ENCODE measurements around the gene ZNF358.

Gene ZNF358

DNA sequence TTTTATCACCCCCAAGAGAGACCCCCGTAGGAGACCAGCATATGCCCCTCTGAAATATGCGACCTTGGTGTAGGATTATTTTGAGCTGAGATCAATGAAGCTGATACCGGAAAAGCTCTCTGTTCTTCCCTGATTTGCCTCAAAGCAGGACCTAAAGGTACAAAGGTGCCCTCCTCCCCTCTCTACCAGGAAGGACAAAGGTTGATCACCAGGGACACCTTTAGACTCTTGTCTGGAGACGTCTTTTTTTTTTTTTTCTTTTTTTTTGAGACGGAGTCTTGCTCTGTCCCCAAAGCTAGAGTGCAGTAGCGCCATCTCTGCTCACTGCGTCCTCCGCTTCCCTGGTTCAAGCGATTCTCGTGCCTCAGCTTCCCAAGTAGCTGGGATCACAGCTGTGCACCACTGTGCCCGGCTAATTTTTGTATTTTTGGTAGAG lies 26.3 kb upstream of the ZNF358 start:
- no peak for DNase-seq

DNA sequence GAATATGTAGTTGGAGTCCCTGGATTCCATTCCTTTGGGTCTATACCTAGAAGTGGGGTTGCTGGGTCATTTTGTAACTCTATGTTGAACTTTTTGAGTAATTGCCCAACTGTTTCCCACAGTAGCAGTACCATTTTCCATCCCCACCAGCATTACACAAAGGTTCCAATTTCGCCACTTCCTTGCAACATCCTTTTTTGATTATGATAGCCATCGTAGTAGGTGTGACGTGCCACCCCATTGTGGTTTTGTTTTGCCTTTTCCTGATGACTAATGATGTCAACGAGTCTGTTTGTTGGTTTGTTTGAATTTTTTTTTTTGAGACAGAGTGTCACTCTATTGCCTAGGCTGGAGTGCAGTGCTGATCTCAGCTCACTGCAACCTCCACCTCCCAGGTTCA lies 23.8 kb upstream of the ZNF358 start:
- DNase-seq: peak; percentile 27 to 67

DNA sequence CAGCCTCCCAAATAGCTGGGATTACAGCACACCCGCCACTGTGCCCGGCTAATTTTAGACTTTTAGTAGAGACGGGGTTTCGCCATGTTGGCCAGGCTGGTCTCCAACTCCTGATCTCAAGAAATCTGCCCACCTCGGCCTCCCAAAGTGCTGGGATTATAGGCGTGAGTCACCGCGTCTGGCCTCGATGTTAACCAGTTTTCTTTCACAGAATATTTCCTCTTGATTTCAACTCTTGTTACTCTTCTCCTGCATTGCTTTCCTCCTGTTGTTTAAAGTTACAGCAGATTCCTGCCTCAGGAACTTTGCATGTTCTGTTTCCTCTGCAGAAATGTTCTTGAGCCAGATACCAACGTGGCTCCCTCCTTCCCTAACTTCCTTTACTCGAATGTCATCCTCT lies 23.3 kb upstream of the ZNF358 start:
- peak in 1 of 2 donors; percentile 67 for DNase-seq

DNA sequence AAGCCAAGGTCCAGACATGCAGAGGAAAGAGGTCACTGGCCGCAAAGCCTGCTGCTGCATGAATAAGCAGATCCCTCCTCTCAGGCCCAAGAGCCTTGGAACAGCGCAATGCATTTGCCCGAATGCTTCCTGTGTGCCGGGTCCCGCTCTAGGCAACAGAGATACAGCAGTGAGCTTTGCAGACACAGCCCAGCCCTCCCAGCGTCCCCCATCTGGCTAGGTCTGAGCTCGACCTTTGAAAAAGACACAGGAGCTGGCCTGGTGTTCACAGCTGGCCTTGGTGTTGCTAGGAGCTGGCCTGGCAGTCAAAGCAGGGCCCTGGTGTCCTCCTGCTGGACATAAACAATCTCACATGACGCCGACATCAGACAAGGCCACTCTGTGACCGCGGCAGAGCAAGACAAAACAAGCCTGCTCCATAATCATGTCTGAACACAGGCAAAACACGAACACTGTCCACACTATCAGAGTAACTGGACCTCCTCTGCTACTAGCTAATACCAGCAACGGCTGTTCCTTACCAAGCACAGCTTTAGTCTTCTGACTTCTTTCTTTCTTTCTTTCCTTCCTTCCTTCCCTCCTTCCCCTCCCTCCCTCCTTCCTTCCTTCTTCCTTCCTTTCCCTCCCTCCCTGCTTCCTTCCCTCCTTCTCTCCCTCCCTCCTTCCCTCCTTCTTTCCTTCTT lies 21.3 kb upstream of the ZNF358 start:
- DNase-seq: no peak

DNA sequence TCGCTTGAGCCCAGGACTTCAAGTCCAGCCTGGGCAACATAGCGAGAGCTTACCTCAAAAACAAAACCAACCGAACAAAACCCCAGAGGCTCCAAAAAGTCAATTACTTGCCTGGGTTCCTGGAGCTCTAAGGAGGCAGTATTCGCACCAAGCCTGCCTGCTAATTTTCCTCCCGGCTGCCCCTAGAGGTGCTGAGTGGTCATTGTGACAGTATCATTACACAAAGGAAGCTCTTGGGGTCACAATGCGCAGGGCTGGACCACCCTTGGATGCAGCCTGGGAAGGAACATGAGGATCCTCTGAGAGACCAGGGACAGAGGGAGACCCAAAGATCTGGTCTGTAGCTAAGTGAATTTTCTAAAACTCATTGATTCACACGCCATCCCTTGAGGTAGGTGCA lies 18.6 kb upstream of the ZNF358 start:
- DNase-seq: no peak

DNA sequence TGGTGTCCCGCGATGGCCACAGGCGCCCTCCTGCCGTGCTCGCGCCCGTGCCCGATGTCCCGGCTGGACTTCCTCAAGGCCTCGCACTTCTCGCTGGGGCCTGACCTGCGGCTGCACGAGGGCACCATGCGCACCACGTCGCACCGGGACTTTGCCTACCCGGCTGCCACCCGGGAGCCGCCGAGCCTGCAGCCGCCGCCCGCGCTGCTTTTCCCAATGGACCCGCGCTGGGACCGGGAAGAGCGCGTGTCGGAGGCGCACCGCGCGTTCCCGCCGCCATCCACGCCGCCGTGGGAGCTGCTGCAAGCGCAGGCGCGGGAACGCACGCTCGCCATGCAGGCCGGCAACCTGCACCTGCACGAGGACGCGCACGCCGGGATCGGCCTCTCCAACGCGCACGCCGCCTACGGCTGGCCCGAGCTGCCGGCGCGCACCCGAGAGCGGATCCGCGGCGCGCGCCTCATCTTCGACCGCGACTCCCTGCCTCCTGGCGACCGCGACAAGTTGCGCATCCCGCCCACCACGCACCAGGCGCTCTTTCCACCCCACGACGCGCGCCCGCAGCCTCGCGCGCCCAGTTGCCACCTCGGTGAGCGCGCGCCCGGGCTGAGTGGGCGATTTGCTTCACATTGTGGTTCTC lies 15.0 kb upstream of the ZNF358 start:
- DNase-seq: no peak

DNA sequence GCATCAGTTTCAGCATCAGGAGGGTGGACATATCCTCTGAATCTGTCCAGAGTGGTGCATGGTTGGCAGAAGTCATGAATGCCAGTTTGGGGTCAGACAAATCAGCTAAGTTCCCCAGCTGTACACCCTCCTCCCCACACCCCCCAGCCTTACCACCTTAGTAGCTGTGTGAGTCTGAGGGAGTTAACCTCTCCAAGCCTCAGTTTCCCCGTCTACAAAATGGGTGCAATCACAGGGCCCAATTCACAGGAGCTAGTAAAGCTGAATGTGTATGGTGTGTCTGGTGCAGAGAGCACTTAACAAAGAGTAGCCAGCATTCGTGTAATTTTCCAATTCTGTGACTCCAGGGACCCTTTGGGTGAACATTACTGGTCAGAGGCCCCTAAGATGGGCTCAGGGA lies 13.4 kb upstream of the ZNF358 start:
- DNase-seq: no peak

DNA sequence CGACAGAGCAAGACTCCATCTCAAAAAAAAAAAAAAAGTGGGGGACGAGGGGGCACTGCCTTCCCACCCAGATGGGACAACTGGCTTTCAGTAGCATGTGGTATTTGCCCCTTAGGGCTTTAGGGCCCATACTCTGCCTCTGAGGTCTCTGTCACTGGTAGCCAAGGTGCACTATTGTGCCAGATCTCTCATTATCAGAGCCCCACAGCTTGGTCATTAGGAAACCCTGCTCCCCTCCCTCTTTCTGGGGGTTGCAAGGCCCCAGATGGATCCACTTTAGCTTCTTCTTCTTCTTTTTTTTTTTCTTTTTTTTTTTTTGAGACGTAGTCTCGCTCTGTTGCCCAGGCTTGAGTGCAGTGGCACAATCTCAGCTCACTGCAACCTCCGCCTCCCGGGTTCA lies 11.2 kb upstream of the ZNF358 start:
- no peak for DNase-seq

DNA sequence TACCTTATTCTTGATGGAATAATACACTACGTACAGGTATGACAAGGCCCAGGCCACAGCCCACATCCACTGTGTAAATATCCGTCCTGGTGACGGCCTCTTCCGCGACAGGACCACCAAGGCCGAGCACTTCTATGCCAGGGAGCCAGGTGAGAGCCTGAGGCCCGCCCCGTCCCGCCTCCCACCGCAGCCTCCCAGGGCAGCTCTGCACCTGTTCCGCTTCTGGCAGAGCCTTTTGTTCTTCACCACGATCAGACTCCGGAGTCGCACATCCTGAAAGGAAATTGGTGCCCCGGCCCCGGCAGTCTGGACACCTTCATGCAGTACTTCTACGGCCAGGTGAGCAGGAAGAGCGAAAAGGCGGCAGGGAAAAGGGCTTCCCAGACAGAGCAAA lies 10.6 kb upstream of the ZNF358 start:
- DNase-seq: no peak

DNA sequence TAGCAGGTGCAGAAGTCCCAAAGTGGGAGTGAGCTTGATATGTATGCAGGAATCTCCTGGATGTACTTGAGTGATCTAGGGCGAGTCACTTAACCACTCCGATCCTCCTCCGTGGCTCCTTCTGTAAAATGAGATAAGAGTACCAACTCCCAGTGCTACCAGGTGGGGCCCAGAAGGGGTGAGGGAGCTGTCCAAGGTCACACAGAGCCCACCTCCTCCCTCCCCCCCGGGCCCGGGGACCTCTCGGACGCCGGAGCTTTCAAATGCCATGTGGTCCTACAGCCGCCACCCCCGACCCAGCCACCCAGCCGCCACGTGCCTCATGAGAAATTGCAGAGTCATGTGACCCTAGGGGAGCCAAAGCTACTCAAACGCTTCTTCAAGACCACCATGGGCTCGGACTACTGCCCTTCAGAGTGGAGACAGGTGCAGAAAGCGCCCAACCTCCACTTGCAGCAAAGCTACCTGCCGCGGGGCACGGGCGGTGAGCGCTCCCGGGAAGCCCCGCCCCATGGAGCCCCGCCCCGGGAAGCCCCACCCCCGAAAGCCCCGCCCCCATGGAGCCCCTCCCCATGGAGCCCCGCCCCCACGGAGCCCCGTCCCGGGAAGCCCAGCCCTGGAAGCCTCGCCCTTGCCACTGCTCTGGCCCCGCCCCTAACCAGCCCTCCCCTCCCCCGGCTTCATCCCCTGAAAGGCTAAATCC lies 10.1 kb upstream of the ZNF358 start:
- no peak for DNase-seq

DNA sequence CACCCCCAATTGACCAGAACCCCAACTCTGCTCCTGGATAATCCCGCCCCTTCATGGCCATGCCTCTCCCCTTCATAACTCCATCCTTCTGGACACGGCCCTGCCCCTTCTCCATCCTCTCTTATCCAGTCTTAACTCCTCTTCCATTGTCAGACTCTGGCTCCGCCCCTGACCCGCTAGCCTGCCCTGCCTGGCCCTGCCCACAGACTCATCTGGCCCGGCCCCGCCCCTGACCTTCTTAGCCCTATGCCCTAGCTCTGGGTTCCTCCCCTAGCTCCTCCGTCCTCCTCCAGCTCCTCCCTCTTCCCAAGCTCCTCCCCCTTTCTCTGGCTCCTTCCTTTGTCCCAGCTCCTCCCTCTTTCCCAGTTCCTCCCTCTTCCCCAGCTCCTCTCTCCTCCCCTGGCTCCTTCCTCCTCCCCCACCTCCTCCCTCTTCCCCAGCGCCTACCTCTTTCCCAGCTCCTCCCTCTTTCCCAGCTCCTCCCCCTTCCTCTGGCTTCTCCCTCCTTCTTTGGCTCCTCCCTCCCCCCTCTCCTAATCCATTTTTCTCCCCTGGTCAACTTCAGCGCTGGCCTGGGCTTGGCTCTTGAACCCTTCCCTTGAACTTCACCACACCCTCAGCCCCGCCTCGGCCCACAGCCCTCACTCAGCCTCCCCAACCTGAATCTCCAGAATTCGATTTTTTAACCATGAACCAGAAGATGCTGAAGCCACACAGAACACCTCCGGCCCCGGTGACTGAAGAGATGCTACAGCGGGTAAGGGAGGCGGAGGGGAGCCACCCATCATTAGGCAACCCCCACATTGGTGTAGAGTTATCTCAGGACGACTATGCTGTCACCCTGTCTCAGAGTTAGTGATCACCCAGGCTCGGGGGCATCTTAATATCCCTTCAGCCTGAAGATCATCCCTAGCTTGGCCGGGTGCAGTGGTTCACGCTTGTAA lies 9.2 kb upstream of the ZNF358 start:
- DNase-seq: peak in 1 of 2 donors; percentile 38

DNA sequence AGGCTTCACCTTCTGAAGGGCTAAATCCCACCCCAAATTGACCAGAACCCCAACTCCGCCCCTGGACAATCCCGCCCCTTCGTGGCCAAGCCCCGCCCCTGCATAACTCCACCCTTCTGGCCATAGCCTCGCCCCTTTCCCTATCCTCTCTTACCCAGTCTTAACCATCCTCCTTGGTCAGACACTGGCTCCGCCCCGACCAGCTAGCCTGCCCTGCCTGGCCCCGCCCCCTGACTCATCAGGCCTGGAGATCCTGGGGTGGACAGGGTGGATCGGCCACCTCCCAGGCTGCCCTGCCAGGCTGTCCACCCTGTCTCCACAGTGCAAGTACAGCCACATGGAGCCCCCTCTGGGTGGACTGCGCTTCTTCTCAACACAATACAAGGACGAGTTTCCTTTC lies 8.0 kb upstream of the ZNF358 start:
- peak in 1 of 2 donors; percentile 54 for DNase-seq

DNA sequence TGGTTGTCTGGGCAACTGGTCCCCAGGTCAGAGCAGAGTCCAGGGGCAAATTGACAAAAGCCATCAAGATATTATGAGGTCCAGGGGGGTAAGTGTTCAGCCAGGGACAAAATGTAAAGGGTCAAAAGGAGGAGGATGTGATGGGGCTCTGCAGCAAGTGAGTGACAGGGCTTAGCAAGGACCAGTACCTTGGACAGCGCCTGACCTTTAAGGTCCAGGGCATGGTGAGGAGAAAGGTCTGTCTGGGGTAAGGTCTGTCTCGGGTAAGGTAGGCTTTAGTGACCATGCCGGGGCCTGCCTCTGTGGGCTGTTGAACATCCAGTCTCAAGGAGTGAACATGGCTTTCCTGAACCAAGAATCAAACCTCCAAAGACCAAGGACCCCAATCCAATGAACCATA lies 6.3 kb upstream of the ZNF358 start:
- DNase-seq: no peak

DNA sequence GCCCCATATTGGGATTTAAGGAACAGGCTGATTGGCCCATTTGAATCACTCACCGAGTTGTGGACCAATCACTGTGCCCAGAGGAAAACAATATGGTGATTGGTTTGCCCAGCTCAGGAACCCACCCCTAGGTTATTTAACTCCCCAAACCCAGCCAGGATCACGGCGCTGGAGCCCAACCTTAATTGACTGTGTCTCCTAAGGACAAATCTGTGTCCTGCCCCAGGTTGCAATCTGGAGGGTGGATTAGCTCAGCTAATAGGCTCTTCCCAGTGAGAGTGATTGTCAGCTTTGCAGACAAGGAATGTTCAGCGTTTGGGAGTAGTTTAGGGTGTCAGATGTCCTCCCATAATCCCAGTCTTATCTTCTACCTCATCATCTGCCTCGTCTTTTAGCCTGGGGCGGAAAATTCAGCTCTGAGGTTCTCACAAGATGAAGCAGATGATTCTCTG lies 3.5 kb upstream of the ZNF358 start:
- DNase-seq: no peak

DNA sequence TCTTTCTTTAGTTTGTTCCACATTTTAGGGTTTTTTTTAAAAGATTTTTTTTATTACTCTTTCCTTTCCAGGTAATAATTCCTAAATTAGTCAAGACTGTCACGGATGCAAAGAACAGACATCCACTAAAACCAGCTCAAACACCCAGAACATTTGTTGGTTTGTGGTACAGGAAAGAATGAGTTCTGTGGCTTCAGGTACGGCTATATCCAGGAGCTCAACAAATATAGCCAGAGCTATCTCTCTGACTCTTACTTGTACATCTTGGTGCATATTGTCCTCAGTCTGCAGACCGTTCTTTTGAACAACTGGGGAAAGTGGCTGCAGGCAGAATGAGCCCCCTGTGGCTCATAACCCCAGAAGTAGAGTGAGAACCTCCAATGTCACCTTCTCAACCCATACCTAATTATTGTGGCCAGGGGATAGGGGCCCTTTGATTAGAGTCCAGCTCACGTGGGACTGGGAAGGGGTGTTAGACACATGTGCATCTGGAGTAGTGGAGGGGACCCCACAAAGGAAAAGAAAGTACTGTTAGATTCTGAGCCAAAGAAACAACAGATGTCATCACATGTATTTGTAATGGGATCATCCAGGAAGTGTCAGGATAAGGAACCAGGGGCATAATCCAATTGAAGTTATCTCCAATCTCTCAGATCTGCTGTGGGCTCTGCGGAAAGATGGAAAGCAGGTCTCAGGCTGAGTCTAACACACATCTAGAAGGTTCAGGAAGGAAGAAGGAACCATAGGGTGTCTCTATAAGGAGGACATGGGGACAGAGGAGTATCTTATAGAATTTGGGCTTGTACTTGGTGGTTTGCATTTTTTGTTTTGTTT lies 1.9 kb upstream of the ZNF358 start:
- DNase-seq: no peak

DNA sequence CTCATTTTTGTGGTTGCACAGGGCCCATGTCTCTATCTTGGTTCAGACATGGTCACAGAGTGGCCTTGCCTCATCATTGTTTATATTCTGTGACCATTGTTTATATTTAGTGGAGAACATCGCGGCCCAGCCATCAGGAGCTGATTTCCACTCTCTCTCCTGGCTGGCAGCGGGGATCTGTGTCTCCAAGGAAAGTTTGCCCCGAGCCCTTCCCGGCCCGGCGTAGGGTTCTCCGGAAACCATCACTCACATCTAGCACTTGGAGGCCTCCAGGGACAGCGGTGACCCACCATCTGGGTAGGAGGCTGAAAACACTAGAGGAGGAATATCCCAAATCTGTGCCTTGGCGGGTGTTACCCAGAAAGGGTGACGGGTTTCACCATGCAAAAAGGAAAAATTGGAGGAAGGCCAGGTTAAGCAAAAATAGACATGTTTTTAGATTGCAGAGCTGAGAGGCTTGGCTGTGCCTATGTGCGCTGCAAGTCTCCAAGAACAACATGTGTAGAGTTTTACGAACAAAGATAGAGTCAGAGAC lies 726 bp upstream of the ZNF358 start:
- DNase-seq: no peak

DNA sequence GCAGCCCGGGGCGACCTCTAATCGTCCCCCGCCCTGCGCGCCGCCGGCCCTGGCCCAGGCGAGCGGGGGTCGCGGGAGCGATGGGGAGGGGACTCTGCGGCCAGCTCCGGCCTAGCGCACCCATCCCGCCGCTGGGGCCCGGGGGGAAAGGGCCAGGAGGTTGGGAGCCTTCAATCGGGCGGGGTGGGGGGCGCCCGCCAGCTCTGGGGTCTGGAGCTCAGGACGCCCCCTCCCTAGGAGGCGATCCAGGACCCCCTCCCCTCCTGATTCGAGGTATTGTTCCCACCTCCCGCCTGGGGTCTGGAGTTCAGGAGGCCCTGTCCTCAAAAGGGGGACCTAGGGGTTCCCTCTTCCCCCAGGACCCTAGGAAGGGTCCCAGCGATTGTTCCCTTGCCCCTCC lies 430 bp downstream of the ZNF358 start:
- DNase-seq: no peak

DNA sequence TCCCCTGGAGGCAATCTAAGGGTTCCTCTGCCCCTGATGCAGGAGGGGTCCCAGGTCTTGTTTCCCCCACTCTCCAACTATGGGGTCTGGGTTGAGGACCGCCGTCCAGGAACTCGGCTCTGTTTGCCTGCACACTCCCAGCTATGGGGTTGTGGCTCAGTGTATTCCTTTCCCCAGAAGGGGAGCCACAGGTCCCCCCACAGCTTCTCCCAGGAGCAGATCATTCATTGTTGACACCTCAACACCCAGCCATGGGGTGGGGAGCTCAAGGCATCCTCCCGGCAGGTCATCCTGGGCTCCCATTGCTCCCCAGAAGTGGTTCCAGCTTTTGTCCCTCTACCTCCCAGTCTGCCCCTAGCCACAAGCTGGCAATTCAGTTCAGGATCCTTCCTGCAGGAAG lies 975 bp downstream of the ZNF358 start:
- DNase-seq: no peak

DNA sequence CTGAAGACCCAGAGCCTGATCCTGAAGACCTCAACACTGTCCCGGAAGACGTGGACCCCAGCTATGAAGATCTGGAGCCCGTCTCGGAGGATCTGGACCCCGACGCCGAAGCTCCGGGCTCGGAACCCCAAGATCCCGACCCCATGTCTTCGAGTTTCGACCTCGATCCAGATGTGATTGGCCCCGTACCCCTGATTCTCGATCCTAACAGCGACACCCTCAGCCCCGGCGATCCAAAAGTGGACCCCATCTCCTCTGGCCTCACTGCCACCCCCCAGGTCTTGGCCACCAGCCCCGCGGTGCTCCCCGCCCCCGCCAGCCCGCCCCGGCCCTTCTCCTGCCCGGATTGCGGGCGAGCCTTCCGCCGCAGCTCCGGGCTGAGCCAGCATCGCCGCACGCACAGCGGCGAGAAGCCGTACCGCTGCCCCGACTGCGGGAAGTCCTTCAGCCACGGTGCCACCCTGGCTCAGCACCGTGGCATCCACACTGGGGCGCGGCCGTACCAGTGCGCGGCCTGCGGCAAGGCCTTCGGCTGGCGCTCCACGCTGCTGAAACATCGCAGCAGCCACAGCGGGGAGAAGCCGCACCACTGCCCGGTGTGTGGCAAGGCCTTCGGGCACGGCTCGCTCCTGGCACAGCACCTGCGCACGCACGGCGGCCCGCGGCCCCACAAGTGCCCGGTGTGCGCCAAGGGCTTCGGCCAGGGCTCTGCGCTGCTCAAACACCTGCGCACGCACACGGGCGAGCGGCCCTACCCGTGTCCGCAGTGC lies 3.6 kb downstream of the ZNF358 start:
- DNase-seq: no peak

DNA sequence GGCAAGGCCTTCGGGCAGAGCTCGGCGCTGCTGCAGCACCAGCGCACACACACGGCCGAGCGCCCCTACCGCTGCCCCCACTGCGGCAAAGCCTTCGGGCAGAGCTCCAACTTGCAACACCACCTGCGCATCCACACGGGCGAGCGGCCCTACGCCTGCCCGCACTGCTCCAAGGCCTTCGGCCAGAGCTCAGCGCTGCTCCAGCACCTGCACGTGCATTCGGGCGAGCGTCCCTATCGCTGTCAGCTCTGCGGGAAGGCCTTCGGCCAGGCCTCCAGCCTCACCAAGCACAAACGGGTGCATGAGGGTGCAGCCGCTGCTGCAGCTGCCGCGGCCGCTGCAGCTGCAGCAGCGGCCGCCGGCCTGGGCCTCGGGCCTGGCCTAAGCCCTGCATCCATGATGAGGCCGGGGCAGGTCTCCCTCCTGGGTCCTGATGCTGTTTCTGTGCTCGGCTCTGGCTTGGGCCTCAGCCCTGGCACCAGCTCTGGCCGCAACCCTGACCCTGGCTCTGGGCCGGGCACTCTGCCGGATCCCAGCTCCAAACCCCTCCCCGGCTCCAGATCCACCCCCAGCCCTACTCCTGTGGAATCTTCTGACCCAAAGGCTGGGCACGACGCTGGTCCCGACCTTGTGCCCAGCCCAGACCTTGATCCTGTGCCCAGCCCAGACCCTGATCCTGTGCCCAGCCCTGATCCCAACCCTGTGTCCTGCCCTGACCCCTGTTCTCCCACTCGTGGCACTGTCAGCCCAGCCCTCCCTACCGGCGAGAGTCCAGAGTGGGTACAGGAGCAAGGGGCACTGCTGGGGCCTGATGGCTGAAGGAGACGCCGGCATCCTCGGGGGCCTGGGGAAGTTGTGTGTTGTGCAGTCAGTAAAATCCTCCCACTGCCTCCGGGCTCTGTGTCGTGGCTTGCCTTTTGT lies 4.5 kb downstream of the ZNF358 start:
- DNase-seq: no peak
